Neural progenitor cell (in vitro differentiated cells): ENCODE measurements around the gene SH3GLB1. TPM values are rescaled to one million over a fixed set of nuclear protein-coding genes. Genes with fewer than 3 reads are reported as not detected.

Source experiments
- DNase-seq: peaks from one replicate; pipeline ENCODE4 v3.0.0-alpha.2; 2016; ENCODE audit warnings: low spot score
- H2AFZ ChIP-seq: fragments of 200-600 bp; sonication (generic); replicated peaks from 2 replicates; pipeline ENCODE4 v1.6.1; 2016; ENCODE audit warnings: antibody characterized with exemption
- H3F3A ChIP-seq: fragments of 200-600 bp; sonication (generic); 2 replicates; pipeline ENCODE4 v1.6.1; 2016; ENCODE audit warnings: antibody characterized with exemption, low read depth
- H3K27ac ChIP-seq: fragments of 200-600 bp; sonication (generic); 2 replicates; pipeline ENCODE4 v1.5.1; 2016; ENCODE audit warnings: mild to moderate bottlenecking
- H3K27me3 ChIP-seq: fragments of 200-600 bp; sonication (generic); 2 replicates; pipeline ENCODE4 v1.6.1; 2016; ENCODE audit warnings: mild to moderate bottlenecking, moderate library complexity
- H3K36me3 ChIP-seq: fragments of 200-600 bp; sonication (generic); 2 replicates; pipeline ENCODE4 v1.5.1; 2016
- H3K4me1 ChIP-seq: fragments of 200-600 bp; sonication (generic); 2 replicates; pipeline ENCODE4 v1.6.1; 2016; ENCODE audit warnings: mixed run types
- H3K4me2 ChIP-seq: fragments of 200-600 bp; sonication (generic); 2 replicates; pipeline ENCODE4 v1.6.1; 2016
- H3K4me3 ChIP-seq: fragments of 200-600 bp; sonication (generic); 2 replicates; pipeline ENCODE4 v1.5.1; 2016
- H3K79me2 ChIP-seq: fragments of 200-600 bp; sonication (generic); 2 replicates; pipeline ENCODE4 v1.6.1; 2016; ENCODE audit warnings: low read depth
- H3K9ac ChIP-seq: fragments of 200-600 bp; sonication (generic); 2 replicates; pipeline ENCODE4 v1.6.1; 2016
- H3K9me3 ChIP-seq: fragments of 200-600 bp; sonication (generic); 2 replicates; pipeline ENCODE4 v1.5.1; 2016; ENCODE audit warnings: low read depth
- H4K20me1 ChIP-seq: fragments of 200-600 bp; sonication (generic); 2 replicates; pipeline ENCODE4 v1.6.1; 2016; ENCODE audit warnings: low read depth
- H3K27ac Mint-ChIP-seq: 3 replicates; pipeline ENCODE4 v1.8.0; 2021; ENCODE audit warnings: mixed read lengths
- H3K27me3 Mint-ChIP-seq: 2 replicates; pipeline ENCODE4 v1.8.0; 2022; ENCODE audit warnings: low read depth, mild to moderate bottlenecking, inconsistent platforms, moderate library complexity, mixed read lengths; ENCODE audit not compliant: insufficient read depth
- H3K36me3 Mint-ChIP-seq: 3 replicates; pipeline ENCODE4 v1.8.0; 2021; ENCODE audit warnings: mixed read lengths
- H3K4me1 Mint-ChIP-seq: 3 replicates; pipeline ENCODE4 v1.8.0; 2021; ENCODE audit warnings: mixed read lengths
- H3K4me3 Mint-ChIP-seq: 3 replicates; pipeline ENCODE4 v1.8.0; 2021; ENCODE audit warnings: mild to moderate bottlenecking, moderate library complexity, mixed read lengths
- H3K9me3 Mint-ChIP-seq: 3 replicates; pipeline ENCODE4 v1.8.0; 2020; ENCODE audit warnings: mixed read lengths
- CTCF ChIP-seq: fragments of 200-600 bp; sonication (generic); IDR thresholded peaks from 2 replicates; pipeline ENCODE4 v1.5.1; 2017; ENCODE audit warnings: antibody characterized with exemption, mild to moderate bottlenecking
- EZH2 ChIP-seq: fragments of 200-600 bp; sonication (generic); IDR thresholded peaks from 2 replicates; pipeline ENCODE4 v1.6.1; 2017; ENCODE audit warnings: antibody characterized with exemption, mild to moderate bottlenecking, moderate library complexity
- EZH2phosphoT487 ChIP-seq: fragments of 200-600 bp; sonication (generic); IDR thresholded peaks from 2 replicates; pipeline ENCODE4 v1.6.1; 2017; ENCODE audit warnings: antibody characterized with exemption
- total RNA-seq: library from RNA; depleted of rRNA; stranded (reverse); fragments of >200 nt; gene quantifications from 2 replicates; pipeline ENCODE4 v1.2.3, GENCODE V29; 2015; ENCODE audit warnings: low replicate concordance

Gene SH3GLB1
- total RNA-seq, 1 donor from 2014 or later: 28.5 TPM

DNA sequence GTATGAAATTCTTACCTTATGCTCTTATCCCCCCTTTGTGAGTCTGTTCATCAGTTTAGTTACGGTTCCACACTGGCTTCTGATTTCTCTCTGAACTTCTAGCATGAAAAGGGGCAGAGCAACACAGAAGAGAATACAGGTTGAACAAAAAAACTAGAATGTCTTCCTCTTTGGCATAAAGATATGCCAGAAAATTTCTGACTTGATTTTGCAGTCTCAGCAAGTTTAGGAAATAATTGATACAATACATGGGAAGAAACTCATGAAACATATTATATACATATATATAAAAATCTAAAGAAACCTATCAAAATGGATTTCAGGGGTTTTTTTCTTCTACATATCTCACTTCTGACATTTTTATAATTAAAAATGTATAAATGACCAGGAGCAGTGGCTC is 27.0 kb downstream of the SH3GLB1 start:
- TF ChIP-seq EZH2phosphoT487 (no peak), EZH2 (no peak), CTCF (no peak)
- Histone ChIP-seq H4K20me1 (no peaks in the 10 kb centered on the region), H3K4me1 (no peaks in the 10 kb centered on the region), H3K4me2 (no peak overlapping the region), H3K9me3 (no peaks in the 10 kb centered on the region), H3K27me3 (no peaks in the 10 kb centered on the region), H3K79me2 (no peaks in the 10 kb centered on the region), H3F3A (no peaks in the 10 kb centered on the region), H3K4me3 (no peak overlapping the region), H3K27ac (no peak overlapping the region), H3K9ac (no peak overlapping the region), H2AFZ (no peak overlapping the region), H3K36me3 (peaks cover 25% of the 10 kb centered on the region)
- no peak overlapping the region for H3K4me3 Mint-ChIP-seq
- no peaks in the 10 kb centered on the region for H3K27me3 Mint-ChIP-seq
- no peaks in the 10 kb centered on the region for H3K4me1 Mint-ChIP-seq
- no peak overlapping the region for H3K27ac Mint-ChIP-seq
- H3K9me3 Mint-ChIP-seq: no peaks in the 10 kb centered on the region
- H3K36me3 Mint-ChIP-seq: peaks cover 20% of the 10 kb centered on the region
- DNase-seq: no peak

GRCh38 chr1:86733340-86733739 is 29.0 kb downstream of the SH3GLB1 start:
- H3K4me2 ChIP-seq: no peak overlapping the region
- peaks cover 21% of the 10 kb centered on the region for H3K36me3 Mint-ChIP-seq
- H3K36me3 ChIP-seq: peaks cover 32% of the 10 kb centered on the region
- no peaks in the 10 kb centered on the region for H3K9me3 ChIP-seq
- DNase-seq: no peak
- H3K4me3 ChIP-seq: no peak overlapping the region
- H3K79me2 ChIP-seq: no peaks in the 10 kb centered on the region
- H3K27me3 ChIP-seq: no peaks in the 10 kb centered on the region
- H3K27ac ChIP-seq: no peak overlapping the region
- H3F3A ChIP-seq: no peaks in the 10 kb centered on the region
- H3K9me3 Mint-ChIP-seq: no peaks in the 10 kb centered on the region
- H3K4me1 Mint-ChIP-seq: no peaks in the 10 kb centered on the region
- no peak overlapping the region for H3K9ac ChIP-seq
- no peaks in the 10 kb centered on the region for H3K4me1 ChIP-seq
- H3K27me3 Mint-ChIP-seq: no peaks in the 10 kb centered on the region
- H3K27ac Mint-ChIP-seq: no peak overlapping the region
- no peak overlapping the region for H3K4me3 Mint-ChIP-seq
- no peak overlapping the region for H2AFZ ChIP-seq
- H4K20me1 ChIP-seq: no peaks in the 10 kb centered on the region
- TF ChIP-seq CTCF (no peak), EZH2 (no peak), EZH2phosphoT487 (no peak)

GRCh38 chr1:86739648-86740509 is 35.5 kb downstream of the SH3GLB1 start:
- Histone ChIP-seq H3K9me3 (no peaks in the 10 kb centered on the region), H3F3A (no peaks in the 10 kb centered on the region), H3K4me2 (no peak overlapping the region), H3K27ac (no peak overlapping the region), H4K20me1 (no peaks in the 10 kb centered on the region), H2AFZ (no peak overlapping the region), H3K9ac (no peak overlapping the region), H3K4me3 (no peak overlapping the region), H3K27me3 (no peaks in the 10 kb centered on the region), H3K79me2 (no peaks in the 10 kb centered on the region), H3K36me3 (peaks cover 40% of the 10 kb centered on the region), H3K4me1 (no peaks in the 10 kb centered on the region)
- no peak for TF ChIP-seq EZH2
- TF ChIP-seq EZH2phosphoT487: no peak
- no peak for TF ChIP-seq CTCF
- Mint-ChIP-seq H3K9me3 (no peaks in the 10 kb centered on the region), H3K27me3 (no peaks in the 10 kb centered on the region), H3K27ac (no peak overlapping the region), H3K36me3 (peaks cover 20% of the 10 kb centered on the region), H3K4me1 (no peaks in the 10 kb centered on the region), H3K4me3 (no peak overlapping the region)
- no peak for DNase-seq
